ENCODE results near the gene CABP4.

CABP4 gene

DNA sequence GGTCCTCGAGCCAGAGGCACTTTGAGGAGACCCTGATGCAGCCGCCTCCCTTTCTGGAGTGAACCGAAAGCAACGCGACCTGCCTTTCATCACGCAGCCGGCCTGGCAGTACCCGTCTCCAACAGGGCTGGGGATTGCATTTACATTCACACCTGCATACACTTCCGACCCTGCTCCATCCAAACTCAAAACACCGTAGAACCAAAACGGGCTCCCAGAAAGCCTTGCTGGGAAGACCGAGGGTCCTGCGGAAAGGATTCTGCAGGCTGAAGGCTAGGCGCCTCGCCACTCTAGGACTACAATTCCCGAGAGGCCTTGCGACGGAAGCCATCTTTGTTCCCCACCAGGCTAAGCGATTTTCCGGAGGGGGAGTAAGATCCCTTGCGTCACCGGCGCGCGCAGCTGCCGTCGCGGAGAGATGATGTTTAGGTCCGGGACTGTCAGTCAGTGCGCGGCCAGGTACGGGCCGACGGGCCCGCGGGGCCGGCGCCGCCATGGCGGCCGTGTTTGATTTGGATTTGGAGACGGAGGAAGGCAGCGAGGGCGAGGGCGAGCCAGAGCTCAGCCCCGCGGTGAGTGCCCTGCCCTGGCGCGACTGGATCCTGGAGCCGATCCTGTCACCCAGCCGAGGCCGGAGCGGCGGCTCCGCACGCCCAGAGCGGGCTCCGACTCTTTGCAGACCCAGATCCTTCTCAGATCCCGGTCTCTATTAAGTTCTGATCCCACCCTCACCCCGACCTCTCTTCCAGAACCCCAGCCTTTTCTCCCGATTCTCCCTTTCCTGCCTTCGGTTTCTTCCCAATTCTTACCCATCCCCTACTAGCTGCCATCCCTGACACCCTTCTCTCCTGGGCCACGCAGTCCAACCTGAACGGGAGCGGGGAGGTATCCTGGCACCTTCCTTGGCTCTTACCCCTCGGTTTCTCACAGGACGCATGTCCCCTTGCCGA is 26.8 kb upstream of the CABP4 start, which contains the start of gene RPS6KB2:
TSS of gene RPS6KB2 (plus strand) at position 443 of the 950 bp plus-strand sequence. CDS start at position 495, 52 bp downstream.
- TF ChIP-seq, protein P1, sequence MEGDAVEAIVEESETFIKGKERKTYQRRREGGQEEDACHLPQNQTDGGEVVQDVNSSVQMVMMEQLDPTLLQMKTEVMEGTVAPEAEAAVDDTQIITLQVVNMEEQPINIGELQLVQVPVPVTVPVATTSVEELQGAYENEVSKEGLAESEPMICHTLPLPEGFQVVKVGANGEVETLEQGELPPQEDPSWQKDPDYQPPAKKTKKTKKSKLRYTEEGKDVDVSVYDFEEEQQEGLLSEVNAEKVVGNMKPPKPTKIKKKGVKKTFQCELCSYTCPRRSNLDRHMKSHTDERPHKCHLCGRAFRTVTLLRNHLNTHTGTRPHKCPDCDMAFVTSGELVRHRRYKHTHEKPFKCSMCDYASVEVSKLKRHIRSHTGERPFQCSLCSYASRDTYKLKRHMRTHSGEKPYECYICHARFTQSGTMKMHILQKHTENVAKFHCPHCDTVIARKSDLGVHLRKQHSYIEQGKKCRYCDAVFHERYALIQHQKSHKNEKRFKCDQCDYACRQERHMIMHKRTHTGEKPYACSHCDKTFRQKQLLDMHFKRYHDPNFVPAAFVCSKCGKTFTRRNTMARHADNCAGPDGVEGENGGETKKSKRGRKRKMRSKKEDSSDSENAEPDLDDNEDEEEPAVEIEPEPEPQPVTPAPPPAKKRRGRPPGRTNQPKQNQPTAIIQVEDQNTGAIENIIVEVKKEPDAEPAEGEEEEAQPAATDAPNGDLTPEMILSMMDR (IDR thresholded peaks at IDR 0.05; ENCODE audit: low read length), result no peak
- TF ChIP-seq EZH2 (IDR thresholded peaks at IDR 0.05; ENCODE audit: borderline replicate concordance, low read length), result no peak
- H2AFZ ChIP-seq (ENCODE audit: low read length), result no peak within 1 kb of the TSS
- peak within 1 kb of the TSS; percentile 81 for H3K4me2 ChIP-seq (ENCODE audit: low read length)
- H3K9me3 ChIP-seq (ENCODE audit: low read length), result no peaks in the 10 kb centered on the region
- no peaks in the 10 kb centered on the region for H4K20me1 ChIP-seq (ENCODE audit: insufficient read depth, low read length)
- no peaks in the 10 kb centered on the region for H3K27me3 ChIP-seq (ENCODE audit: insufficient read depth, low read length)
- no peaks in the 10 kb centered on the region for H3K9me2 ChIP-seq (ENCODE audit: low read depth, low read length)
- H3K4me3 ChIP-seq (ENCODE audit: low read depth, low read length, poor library complexity, severe bottlenecking), result peak within 1 kb of the TSS; percentile 93
- peaks cover 45% of the 10 kb centered on the region for H3K4me1 ChIP-seq (ENCODE audit: insufficient read depth, low read length, severe bottlenecking)
- peak within 1 kb of the TSS; percentile 94 for H3K9ac ChIP-seq (ENCODE audit: low read length)
- peaks cover 33% of the 10 kb centered on the region; the same call in 1 of the 2 replicates for H3K36me3 ChIP-seq (ENCODE audit: insufficient read depth, low read length)
- peaks cover 10% of the 10 kb centered on the region for H3K79me2 ChIP-seq (ENCODE audit: insufficient read depth, low read length)
- H3K27ac ChIP-seq (ENCODE audit: low read depth, low read length, poor library complexity, severe bottlenecking), result peak within 1 kb of the TSS; percentile 61
- H3F3A ChIP-seq (ENCODE audit: insufficient read depth, low read length), result no peaks in the 10 kb centered on the region

DNA sequence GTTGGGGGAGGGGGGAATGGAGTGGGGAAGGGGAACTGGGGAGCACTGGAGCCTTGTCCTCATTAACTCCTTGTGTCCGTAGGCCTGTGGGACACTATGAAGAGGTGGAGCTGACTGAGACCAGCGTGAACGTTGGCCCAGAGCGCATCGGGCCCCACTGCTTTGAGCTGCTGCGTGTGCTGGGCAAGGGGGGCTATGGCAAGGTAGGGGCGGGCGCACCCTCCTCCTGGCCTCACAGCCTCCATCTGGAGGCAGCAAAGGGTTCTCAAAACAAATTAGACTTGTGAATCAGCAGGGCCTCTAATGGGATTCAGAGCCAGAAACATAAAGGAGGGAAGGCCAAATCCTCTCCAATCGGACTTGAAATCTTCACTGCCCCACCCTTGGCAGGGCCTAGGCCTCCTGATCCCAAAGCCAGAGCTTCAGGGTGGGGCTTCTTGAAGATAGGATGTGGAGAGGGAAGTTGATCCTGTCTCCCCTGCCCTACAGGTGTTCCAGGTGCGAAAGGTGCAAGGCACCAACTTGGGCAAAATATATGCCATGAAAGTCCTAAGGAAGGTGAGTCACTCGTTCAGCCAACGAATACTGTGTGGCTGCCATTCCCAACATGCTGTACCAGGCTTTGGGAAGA is 26.0 kb upstream of the CABP4 start:
- Histone ChIP-seq H3K36me3 (ENCODE audit: insufficient read depth, low read length) (peaks cover 41% of the 10 kb centered on the region; the same call in 1 of the 2 replicates), H3K4me1 (ENCODE audit: insufficient read depth, low read length, severe bottlenecking) (peaks cover 54% of the 10 kb centered on the region), H3K9me3 (ENCODE audit: low read length) (no peaks in the 10 kb centered on the region), H3K9me2 (ENCODE audit: low read depth, low read length) (no peaks in the 10 kb centered on the region), H3K9ac (ENCODE audit: low read length) (peak overlapping the region; percentile 94), H3K27ac (ENCODE audit: low read depth, low read length, poor library complexity, severe bottlenecking) (peak overlapping the region; percentile 14), H3K79me2 (ENCODE audit: insufficient read depth, low read length) (peaks cover 10% of the 10 kb centered on the region), H2AFZ (ENCODE audit: low read length) (no peak overlapping the region), H3F3A (ENCODE audit: insufficient read depth, low read length) (no peaks in the 10 kb centered on the region), H4K20me1 (ENCODE audit: insufficient read depth, low read length) (no peaks in the 10 kb centered on the region), H3K27me3 (ENCODE audit: insufficient read depth, low read length) (no peaks in the 10 kb centered on the region), H3K4me3 (ENCODE audit: low read depth, low read length, poor library complexity, severe bottlenecking) (peak overlapping the region; percentile 93), H3K4me2 (ENCODE audit: low read length) (peak overlapping the region; percentile 81)
- TF ChIP-seq, protein P1 (IDR thresholded peaks at IDR 0.05; ENCODE audit: low read length), result 0 out of 2 replicates have a peak, but pooled peaks have one; percentile 5
- TF ChIP-seq EZH2 (IDR thresholded peaks at IDR 0.05; ENCODE audit: borderline replicate concordance, low read length), result no peak

DNA sequence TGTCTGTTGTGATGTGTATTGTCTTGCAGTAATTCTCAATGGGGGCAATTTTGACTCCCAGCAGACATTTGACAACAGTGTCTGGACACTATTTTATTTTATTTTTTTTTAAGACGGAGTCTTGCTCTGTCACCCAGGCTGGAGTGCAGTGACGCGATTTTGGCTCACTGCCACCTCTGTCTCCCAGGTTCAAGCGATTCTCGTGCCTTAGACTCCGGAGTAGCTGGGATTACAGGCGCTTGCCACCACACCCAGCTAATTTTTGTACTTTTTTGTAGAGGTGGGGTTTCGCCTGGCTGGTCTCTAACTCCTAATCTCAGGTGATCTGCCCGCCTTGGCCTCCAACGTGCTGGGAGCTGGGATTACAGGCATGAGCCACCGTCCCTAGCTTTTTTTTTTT is 25.4 kb upstream of the CABP4 start:
- Histone ChIP-seq H3K27ac (ENCODE audit: low read depth, low read length, poor library complexity, severe bottlenecking) (peak overlapping the region; percentile 14), H3K4me3 (ENCODE audit: low read depth, low read length, poor library complexity, severe bottlenecking) (peak overlapping the region; percentile 93), H2AFZ (ENCODE audit: low read length) (no peak overlapping the region), H3K36me3 (ENCODE audit: insufficient read depth, low read length) (peaks cover 47% of the 10 kb centered on the region; the same call in 1 of the 2 replicates), H3K27me3 (ENCODE audit: insufficient read depth, low read length) (no peaks in the 10 kb centered on the region), H3F3A (ENCODE audit: insufficient read depth, low read length) (no peaks in the 10 kb centered on the region), H3K9me3 (ENCODE audit: low read length) (no peaks in the 10 kb centered on the region), H3K4me2 (ENCODE audit: low read length) (peak overlapping the region; percentile 81), H4K20me1 (ENCODE audit: insufficient read depth, low read length) (no peaks in the 10 kb centered on the region), H3K9ac (ENCODE audit: low read length) (peak overlapping the region; percentile 94; the same call in 1 of the 2 replicates), H3K9me2 (ENCODE audit: low read depth, low read length) (no peaks in the 10 kb centered on the region), H3K4me1 (ENCODE audit: insufficient read depth, low read length, severe bottlenecking) (peaks cover 59% of the 10 kb centered on the region), H3K79me2 (ENCODE audit: insufficient read depth, low read length) (peaks cover 10% of the 10 kb centered on the region)
- TF ChIP-seq EZH2 (IDR thresholded peaks at IDR 0.05; ENCODE audit: borderline replicate concordance, low read length), result no peak
- TF ChIP-seq, protein P1 (IDR thresholded peaks at IDR 0.05; ENCODE audit: low read length), result no peak
